Activated CD4-positive, CD25-positive, alpha-beta regulatory T cell treated with anti-CD3 and anti-CD28 coated beads, Interleukin-2, amount 50 U/mL, for 16 hours (primary cell): Measurements from ENCODE around the gene UQCRC1.

ENCODE experiments used
- DNase-seq: peaks from one replicate; pipeline ENCODE4 v3.0.0-alpha.2; 2020; ENCODE audit warnings: low read depth, low spot score

UQCRC1 gene

GRCh38 chr3:48609088-48610005 lies at the start of gene UQCRC1:
Gene UQCRC1 (minus strand): TSS chr3:48609646. CDS start chr3:48609620, 26 bp downstream.
- peak; percentile 80 for DNase-seq

- DNase-seq = no peak
These were observed 47.4 kb upstream of the UQCRC1 start for GRCh38 chr3:48656841-48657281.

DNA sequence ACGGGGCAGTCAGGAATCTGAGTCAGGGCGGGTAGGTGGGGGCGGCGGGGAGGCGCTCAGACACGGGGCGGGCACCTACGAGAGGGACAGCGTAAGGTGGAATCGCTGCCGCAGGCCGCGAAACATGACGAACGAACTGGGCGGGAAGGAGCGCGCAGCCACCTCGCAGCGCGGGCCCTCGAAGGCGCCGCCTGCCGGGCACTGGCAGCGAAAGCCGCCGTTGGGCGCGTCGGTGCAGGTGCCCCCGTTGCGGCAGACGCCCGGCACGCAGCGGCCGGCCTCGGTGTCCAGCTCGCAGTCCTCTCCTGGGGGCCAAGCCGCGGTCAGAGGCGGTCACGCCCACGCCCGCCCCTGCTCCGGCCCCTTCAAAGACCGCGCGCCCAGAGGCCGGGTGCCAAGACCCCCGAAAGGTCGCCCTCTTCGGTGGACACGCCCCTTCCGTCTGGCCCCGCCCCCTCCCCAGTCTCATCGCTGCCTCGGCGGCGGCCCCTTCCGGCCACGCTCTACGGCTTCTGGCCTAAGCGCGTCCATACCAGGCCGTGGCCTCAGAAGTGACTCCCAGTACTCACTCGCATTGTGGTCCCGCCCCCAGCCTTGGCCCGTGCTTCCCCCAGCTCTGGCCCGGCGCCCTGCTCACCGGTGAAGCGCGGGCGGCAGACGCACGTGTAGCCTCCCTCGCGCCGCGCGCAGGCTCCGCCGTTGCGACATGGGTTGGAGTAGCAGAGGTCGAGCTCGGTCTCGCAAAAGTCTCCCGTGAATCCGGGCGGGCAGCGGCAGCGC lies 46.8 kb upstream of the UQCRC1 start:
- peak; percentile 64 for DNase-seq

- DNase-seq = no peak
These were observed 46.2 kb upstream of the UQCRC1 start for GRCh38 chr3:48655606-48656005.

DNA sequence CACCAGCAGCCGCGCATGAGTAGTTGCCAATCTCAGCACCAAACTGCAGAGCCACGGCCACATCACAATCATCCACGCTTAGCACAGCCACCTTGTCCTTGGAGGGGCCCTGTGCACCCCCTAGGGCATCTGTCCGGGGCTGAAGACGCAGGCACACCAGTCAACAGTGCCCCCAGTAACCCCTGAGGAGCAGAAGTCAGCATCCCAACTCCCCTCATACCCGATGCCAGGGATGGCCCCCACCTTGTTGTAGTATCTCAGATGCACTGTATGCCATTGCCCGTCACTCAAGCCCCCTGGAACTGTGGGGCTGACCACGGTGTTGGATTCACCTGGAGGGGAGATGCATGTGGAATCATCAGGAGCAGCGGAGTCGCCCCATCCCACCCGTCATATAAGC lies 45.6 kb upstream of the UQCRC1 start:
- no peak for DNase-seq

GRCh38 chr3:48652923-48653715 lies 43.7 kb upstream of the UQCRC1 start:
- no peak for DNase-seq

DNA sequence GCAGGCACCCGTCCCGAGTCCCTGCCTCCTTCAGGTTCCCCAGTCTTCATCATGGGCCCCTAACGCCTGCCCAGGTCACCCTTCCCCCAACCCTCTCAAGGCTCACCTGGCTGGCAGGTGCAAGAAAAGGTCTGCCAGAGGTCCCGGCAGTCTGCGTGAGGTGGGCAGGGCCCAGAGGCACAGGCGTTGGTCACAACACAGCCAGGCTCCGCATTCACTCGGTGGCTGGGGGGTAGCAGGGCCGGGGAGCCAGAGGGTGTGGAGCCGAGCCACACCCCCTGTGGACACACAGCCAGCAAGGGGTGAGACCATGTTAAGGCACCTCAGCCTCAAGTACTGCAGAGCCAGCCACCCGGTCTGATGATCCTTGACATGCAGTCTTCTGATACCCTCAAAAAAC lies 42.3 kb upstream of the UQCRC1 start:
- no peak for DNase-seq

- DNase-seq = no peak
These were observed 41.3 kb upstream of the UQCRC1 start for GRCh38 chr3:48650723-48651122.

DNA sequence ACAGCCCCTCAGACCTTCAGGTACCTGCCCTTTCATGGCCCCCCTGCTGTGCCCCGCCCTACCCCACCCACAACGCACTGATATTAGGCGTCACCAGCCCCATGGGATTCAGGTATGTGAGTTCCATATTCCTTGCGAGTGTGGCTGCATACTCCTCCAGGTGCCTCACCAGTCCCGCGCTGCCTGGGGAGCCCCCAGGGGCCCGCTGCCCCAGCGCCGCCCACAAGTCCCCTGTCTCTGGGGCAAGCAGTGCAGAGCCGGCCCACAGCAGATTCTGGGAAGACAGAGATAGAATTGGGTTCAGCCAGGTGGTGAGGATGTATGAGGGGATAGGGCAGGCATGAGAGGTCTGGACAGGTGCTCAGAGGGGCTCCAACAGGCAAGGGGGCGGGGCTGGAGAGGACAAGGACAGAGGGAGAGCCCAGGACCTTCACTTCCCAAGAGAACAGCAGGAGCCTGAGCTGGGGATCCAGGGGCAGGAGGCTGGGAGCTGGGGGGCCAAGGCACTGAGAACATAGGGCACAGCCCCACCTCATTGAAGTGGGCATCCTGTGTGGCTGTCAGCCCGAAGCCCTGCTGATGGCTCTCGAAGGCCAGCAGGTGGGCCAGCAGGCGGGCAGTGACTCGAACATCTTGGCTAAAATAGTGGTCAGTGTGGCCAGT lies 38.9 kb upstream of the UQCRC1 start:
- DNase-seq = no peak

DNA sequence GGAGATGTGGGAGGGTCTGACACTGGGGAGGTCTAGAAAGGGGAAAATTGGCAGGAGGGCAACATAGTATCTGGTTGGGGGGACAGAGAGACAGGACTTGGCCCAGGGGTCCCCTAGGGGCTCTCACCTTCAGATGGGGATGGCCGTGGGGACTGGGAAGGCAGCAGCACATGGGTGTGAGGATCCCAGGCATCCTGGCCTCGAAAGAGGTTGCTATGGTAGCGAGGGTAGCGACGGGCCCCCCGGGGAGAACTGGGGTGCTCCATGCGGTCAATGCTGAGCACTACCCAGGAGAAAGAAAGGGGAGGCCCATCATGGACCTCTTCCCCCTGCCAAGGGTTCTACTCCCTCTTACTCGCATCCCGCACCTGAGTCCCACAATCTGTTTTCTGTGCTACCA lies 38.3 kb upstream of the UQCRC1 start:
- no peak for DNase-seq

- no peak for DNase-seq
These were observed 35.7 kb upstream of the UQCRC1 start for GRCh38 chr3:48644898-48645760.

DNA sequence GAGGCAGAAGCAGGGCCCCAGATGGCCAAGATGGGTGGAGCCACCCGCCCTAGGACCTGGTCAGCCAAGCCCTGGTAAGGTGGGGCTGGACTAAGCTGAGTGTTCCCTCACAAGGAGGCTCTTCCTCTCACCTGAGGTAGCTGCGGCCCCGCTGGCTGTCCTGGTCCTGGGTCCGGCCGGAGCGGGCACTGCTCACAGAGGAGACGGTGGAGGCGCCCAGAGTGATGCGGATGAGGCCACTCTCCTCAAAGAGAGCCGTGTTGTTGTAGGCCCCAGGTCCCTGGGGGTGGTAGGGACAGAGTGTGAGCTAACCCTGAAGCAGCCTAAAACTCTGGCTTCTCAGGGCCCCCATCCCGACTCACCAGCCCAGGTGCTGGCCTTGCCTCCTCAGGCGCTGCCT lies 33.2 kb upstream of the UQCRC1 start:
- DNase-seq = no peak

DNA sequence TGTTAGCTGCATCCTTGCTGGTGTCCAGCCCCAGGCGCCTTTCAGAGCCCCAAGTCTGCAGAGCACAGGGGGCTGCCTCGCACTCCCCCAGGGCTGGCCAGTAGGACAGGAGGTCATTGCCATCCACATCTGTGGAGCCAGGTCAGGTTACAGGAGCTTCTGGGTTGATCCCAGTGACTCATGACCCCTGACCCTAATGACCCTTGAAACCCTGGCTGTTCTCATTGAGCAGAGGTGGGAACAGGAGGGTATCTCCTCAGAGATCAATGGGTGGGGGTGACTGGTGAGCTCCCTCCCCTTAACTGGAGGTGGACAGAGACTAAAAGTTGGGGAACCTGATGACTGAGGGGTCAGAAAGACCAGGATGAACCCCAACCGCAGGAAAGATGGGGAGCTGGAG lies 31.9 kb upstream of the UQCRC1 start:
- DNase-seq = no peak

GRCh38 chr3:48639944-48640606 lies 30.6 kb upstream of the UQCRC1 start:
- no peak for DNase-seq

DNA sequence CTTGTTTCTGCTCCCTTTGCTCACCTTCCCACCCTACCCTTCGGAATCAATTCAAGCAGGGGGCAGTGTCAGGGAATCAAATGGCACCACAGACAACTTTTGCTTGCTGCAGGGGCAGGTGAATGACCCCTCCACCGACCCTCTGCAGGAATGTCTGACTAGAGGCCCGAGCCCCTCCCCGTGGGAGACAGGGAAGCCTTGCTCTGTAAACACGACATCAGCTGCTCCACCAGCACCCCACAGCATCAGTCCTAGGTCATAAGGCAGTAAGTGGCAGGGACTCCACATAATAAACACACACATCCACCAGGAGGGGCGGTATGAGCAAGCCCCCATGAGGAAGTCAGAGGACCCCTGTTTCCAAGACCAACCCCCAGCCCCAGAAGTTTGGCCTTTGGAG lies 27.9 kb upstream of the UQCRC1 start:
- no peak for DNase-seq

DNA sequence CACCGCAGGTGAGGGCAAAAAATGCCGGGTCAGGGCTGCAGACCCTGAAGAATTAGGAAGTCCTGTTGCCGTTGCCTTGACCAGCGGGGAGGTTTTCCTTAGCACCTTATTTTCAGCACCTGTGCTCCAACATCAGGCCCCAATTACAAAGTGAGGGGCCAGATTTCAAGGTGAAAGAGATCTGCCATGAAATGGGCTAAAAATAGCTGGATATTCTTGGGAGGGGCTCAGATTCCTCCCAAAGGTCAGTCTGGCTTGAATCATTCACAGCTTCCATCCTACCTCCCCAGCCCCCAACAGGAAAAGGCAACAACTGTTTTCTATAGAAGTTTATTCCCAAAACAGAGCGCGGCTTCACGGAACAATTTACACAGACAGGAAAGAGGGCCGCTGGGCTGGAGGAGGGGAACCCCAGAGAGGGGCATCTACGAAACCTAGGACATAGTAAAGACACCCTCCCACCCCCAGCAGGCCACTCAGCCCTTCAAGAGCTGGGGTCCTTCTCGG lies 26.8 kb upstream of the UQCRC1 start:
- DNase-seq = no peak

- DNase-seq = peak; percentile 87
These were observed 26.0 kb upstream of the UQCRC1 start, which contains the start of gene SLC26A6 for GRCh38 chr3:48635222-48636021. Gene SLC26A6 (minus strand): TSS chr3:48635461. CDS start chr3:48635393, 68 bp downstream.

GRCh38 chr3:48634661-48635221 lies 25.3 kb upstream of the UQCRC1 start:
- no peak for DNase-seq
